Measurements from ENCODE around the gene VPS39.
A peak's percentile ranks its signal among the peaks of the same experiment; 100 is the strongest.

VPS39 gene

DNA sequence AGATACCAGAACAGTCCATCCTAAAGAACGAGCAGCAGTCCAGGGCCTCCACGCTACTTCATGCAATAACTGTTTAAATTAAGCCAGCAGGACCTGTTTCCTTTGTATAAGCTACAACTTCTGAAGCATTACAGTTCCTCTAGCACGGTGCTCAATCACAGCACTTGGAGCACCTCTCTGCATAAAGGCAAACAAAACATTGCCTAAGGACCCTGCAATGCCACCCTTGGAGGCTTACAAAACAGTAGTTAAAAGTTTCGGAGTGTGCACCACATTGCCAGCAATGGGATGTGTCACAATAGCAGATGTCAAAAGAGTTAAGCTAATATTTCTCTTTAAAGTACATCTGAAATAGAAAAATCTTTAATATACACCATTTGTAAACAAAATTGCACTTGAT is 2.6 kb upstream of the VPS39 start:
- peak in 1 of 2 experiments; percentile 83 for DNase-seq (ENCODE audit: low read depth in 1 of 2, low spot score in 1 of 2)
- TF ChIP-seq, protein P1, sequence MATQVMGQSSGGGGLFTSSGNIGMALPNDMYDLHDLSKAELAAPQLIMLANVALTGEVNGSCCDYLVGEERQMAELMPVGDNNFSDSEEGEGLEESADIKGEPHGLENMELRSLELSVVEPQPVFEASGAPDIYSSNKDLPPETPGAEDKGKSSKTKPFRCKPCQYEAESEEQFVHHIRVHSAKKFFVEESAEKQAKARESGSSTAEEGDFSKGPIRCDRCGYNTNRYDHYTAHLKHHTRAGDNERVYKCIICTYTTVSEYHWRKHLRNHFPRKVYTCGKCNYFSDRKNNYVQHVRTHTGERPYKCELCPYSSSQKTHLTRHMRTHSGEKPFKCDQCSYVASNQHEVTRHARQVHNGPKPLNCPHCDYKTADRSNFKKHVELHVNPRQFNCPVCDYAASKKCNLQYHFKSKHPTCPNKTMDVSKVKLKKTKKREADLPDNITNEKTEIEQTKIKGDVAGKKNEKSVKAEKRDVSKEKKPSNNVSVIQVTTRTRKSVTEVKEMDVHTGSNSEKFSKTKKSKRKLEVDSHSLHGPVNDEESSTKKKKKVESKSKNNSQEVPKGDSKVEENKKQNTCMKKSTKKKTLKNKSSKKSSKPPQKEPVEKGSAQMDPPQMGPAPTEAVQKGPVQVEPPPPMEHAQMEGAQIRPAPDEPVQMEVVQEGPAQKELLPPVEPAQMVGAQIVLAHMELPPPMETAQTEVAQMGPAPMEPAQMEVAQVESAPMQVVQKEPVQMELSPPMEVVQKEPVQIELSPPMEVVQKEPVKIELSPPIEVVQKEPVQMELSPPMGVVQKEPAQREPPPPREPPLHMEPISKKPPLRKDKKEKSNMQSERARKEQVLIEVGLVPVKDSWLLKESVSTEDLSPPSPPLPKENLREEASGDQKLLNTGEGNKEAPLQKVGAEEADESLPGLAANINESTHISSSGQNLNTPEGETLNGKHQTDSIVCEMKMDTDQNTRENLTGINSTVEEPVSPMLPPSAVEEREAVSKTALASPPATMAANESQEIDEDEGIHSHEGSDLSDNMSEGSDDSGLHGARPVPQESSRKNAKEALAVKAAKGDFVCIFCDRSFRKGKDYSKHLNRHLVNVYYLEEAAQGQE (IDR thresholded peaks at IDR 0.05; ENCODE audit: insufficient replicate concordance, low read depth) = no peak
- no peak for TF ChIP-seq CTCF (IDR thresholded peaks at IDR 0.05; ENCODE audit: insufficient read depth, low read length)
- no peak for TF ChIP-seq GABPA (IDR thresholded peaks at IDR 0.05; ENCODE audit: low read depth)
- no peak for TF ChIP-seq POLR2AphosphoS5 (IDR thresholded peaks at IDR 0.05; ENCODE audit: low read depth)
- no peak for TF ChIP-seq SPI1 (IDR thresholded peaks at IDR 0.05; ENCODE audit: borderline replicate concordance, low read depth)
- no peak overlapping the region for H3K4me3 ChIP-seq (replicated peaks; ENCODE audit: insufficient read depth, low read length)
- no peak overlapping the region for H3K27ac ChIP-seq (replicated peaks)
- H3K27me3 ChIP-seq (ENCODE audit: insufficient read depth, poor library complexity, severe bottlenecking) = no peaks in the 10 kb centered on the region

- Histone ChIP-seq H3K27ac (replicated peaks) (no peak overlapping the region), H3K27me3 (ENCODE audit: insufficient read depth, poor library complexity, severe bottlenecking) (no peaks in the 10 kb centered on the region), H3K4me3 (replicated peaks; ENCODE audit: insufficient read depth, low read length) (no peak overlapping the region)
- DNase-seq (ENCODE audit: low read depth in 1 of 2, low spot score in 1 of 2) = no peak
- TF ChIP-seq, protein P1 (IDR thresholded peaks at IDR 0.05; ENCODE audit: insufficient replicate concordance, low read depth) = no peak
- no peak for TF ChIP-seq SPI1 (IDR thresholded peaks at IDR 0.05; ENCODE audit: borderline replicate concordance, low read depth)
- TF ChIP-seq POLR2AphosphoS5 (IDR thresholded peaks at IDR 0.05; ENCODE audit: low read depth) = no peak
- no peak for TF ChIP-seq CTCF (IDR thresholded peaks at IDR 0.05; ENCODE audit: insufficient read depth, low read length)
- no peak for TF ChIP-seq GABPA (IDR thresholded peaks at IDR 0.05; ENCODE audit: low read depth)
Measured at GRCh38 chr15:42206406-42206805, 1.7 kb downstream of the VPS39 start.

DNA sequence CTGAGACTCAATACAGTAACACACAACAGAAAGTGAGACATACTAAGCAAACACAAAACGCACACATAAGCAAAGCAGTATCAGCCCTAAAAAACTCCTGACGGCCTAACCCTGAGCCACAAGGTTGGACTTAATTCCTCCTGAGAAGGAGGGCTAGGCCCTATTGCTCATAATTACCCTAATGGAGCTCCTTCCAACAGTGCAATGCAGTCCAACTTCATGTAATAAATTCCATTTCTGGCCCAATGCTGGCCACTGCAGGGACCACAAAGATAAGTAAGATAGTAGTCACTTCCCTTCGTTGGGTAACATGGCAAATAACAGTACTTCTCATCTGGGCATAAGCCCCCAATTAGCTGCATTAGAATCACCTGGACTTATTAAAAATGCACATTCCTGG is 4.2 kb downstream of the VPS39 start:
- Histone ChIP-seq H3K27me3 (ENCODE audit: insufficient read depth, poor library complexity, severe bottlenecking) (no peaks in the 10 kb centered on the region), H3K4me3 (replicated peaks; ENCODE audit: insufficient read depth, low read length) (no peak overlapping the region), H3K27ac (replicated peaks) (no peak overlapping the region)
- TF ChIP-seq POLR2AphosphoS5 (IDR thresholded peaks at IDR 0.05; ENCODE audit: low read depth) (no peak), CTCF (IDR thresholded peaks at IDR 0.05; ENCODE audit: insufficient read depth, low read length) (no peak), GABPA (IDR thresholded peaks at IDR 0.05; ENCODE audit: low read depth) (no peak), SPI1 (IDR thresholded peaks at IDR 0.05; ENCODE audit: borderline replicate concordance, low read depth) (no peak)
- TF ChIP-seq, protein P1 (IDR thresholded peaks at IDR 0.05; ENCODE audit: insufficient replicate concordance, low read depth) = no peak
- DNase-seq (ENCODE audit: low read depth in 1 of 2, low spot score in 1 of 2) = no peak

Data from HL-60 (cell line).